ENCODE data around the gene DUSP14.
"Not testable (repeated sequence)": the region's sequence is repeated elsewhere in the genome, so short reads cannot be mapped to it uniquely, and the experiment has no call there.

The DUSP14 gene

GRCh38 chr17:37485938-37486570 lies 3.6 kb upstream of the DUSP14 start:
- DNase-seq: no peak

DNA sequence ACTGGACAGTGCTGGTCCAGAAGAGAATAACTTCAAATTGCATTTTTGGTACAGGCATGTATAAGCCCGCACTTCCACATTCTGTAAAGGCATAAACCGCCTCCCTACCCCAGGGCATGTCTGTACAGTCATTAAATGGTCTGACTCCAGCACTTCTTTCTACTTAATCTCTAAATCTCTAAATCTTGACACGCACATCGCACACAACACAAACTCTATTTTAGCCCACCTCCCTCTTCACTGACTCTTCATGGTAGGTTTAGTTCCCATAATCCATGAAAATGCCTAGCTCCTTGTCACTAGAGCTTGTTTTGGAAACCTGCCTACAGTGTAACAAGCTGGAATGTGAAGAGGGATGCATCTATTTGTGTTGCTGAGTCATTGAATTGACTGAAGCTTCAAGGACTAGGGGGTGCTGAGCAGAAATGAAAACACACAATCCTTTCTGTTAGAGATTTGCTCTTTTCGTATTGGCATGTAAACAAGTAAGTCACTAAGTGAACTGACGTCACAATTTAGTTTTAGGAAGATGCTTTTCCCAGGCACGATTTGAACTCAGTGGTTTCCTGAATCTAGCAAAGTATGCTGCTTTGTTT lies 1.6 kb upstream of the DUSP14 start:
- peak; percentile 8 for DNase-seq

GRCh38 chr17:37488607-37489196 lies 989 bp upstream of the DUSP14 start:
- peak; percentile 73 for DNase-seq

GRCh38 chr17:37490022-37490587 lies 414 bp downstream of the DUSP14 start:
- peak; percentile 62 for DNase-seq

DNA sequence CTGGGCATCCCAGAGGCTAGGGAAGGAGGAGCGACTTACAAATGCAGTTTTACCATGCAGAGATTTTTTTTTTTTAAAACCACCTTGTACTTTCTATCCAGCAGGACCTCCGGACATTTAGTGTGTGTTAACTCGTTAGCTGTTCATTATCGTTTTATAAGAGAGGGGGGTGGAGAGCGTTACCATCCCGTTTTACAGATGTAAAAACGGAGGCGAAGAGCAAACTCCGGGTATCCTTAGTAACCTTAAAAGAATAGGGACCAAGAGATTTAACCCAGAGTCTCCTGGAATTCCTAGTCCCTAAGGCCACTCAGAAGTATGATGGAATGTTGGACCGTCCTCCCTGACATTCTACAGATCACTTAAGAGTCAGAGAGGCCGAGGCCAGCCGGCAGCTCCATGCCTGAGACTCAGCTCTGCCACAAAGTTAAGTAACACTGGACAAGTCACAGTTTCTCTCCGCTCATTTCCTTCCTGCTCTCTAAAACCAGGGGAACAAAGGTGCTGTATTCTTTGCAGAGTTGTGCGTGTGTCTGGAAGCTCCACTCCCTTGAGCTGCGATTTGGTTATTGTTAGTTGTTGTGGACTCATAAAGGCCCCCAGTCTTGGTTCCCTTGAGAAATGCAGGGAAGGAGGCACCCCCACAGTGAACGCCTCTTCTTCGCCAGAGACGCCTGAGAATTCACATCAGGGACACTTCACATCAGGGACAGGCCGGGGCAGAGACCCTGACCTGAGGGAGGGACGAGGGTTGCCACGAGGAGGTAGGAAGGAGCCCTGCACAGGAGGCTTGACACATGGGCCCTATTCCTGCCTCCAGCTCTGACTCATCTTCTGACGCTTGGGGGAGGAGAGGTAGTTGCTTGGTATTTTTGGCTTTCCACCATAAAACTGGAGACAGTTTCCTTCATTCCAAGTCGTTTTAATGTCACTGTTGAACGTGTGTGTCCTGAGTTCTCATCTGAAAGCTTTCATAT lies 1.2 kb downstream of the DUSP14 start:
- peak; percentile 8 for DNase-seq

GRCh38 chr17:37492167-37492566 lies 2.5 kb downstream of the DUSP14 start:
- DNase-seq: no peak

DNA sequence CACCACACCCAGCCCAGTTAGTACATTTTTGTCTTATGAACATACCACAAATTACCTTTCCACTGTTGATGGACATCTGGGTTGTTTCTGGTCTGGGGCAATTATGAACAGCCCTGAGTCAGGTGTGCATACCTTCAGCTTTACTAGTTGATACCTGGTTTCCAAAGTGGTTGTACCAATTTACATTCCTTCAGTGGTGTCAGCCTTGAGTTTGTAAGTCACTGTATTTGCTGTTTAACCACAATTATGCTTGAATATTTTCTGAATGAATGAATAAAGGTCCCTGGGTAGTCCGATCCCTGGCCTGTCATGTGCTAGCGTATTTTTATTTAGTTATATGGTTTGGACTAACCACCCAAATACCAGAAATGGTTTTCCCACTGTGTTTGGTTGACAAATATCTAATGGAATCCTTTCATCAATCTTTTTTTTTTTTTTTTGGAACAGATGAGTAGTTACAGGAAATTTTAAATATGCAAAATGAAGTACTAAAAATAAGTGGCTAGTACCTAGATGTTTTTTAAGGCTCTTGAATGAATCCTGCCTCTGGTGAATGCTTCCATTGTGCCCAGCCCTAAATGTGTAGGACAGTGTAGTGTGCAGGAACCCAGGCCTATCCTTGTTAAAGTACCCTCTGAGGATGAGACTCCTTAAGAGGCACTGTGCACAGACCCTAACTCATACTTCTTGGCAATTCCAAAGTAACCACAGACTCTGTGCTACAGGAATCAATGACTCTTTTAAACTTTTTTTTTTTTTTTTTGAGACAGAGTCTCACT lies 3.7 kb downstream of the DUSP14 start:
- no peak for DNase-seq

- no peak for DNase-seq
These were observed 4.7 kb downstream of the DUSP14 start for GRCh38 chr17:37494401-37494831.

DNA sequence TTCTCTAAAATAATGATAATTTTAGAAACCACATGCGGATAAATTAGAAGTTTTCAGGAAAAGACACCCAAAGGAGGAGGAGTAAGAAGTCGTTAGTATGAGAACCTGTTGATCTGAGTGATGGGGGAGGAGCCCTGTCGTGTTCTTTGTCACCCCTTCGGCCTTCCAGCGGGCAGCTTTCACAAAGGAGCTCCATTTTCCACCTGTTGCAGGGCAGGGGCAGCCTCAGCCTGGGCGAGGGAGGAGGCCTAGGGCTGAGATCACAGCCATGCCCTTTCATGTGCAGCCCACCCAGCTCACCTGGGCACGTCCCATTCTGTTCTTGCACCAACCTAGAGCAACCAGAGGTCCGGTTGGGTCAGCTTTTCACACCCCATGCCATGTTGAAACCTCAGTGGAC lies 5.3 kb downstream of the DUSP14 start:
- DNase-seq: no peak

DNA sequence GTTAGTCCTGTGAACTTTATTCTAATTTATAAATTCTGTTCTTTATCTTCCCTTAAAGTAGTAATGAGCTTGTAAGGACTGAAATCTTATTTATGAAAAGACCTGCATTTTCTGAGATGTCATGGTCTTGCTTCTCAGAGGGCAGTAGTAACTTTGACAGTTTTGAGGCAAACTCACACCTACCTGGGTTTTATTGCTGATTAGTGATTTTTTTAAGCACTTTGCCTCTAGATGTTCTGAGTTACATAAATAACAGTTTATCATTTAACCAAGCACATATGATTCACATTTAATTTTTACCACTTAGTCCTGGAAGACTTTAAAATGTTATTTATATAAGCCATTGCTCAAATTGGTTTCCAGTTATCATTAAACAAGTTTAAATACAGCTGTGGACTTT lies 10.7 kb downstream of the DUSP14 start:
- no peak for DNase-seq

DNA sequence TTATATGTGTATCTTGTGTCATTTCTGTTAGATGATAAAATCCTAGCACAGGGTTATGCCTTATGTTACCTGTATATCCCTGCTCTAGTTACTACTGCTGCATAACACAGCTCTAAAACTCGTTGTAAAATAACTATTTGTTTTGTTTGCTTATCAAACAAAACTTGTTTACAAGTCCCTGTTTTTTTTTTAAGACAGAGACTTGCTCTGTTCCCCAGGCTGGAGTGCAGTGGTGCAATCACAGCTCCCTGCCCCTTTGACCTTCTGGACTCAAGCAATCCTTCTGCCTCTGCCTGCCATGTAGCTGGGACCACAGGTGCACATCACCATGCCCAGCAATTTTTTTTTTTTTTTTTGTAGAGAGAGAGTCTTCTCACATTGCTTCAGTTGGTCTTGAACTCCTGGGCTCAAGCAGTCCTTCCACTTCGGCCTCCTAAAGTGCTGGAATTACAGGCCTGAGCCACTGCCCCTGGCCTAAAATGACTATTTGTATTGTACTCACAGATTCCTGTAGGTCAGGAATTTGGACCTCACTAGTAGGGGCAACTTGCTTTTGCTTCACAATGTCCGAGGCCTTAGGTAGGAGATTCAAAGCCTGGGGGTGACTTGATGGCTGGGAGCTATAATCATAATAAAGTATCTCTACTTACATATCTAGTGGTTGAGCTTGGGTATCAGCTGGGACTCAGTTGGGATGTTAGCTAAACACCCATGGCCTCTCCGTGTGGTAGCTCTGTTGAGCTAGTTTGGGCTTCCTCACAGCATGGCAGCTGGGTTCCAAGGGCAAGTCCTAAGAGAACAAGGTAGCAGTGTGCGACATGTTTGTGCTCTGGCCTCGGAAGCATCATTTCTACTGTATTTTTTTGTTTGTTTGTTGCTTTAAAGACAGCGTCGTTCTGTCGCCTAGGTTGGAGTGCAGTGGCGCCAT lies 12.6 kb downstream of the DUSP14 start:
- DNase-seq: no peak

GRCh38 chr17:37503148-37503547 lies 13.5 kb downstream of the DUSP14 start:
- no peak for DNase-seq

DNA sequence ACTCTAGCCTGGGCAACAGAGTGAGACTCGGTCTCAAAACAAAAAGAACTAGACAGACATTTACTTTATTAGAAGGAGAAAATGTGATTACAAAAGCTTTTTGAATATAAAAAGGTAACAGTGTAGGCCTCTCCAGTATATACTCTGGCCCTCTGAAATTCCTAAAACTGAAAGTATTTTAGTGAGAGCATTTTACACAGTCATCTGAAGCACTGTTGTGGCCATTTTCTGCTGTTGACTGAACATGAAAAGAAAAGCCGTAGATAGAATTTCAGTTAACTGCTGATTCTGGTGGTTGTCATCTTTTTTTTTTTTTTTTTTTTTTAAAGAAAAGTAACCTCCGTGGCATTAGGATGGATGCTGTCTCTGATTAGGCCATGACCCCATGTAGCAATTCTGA lies 15.6 kb downstream of the DUSP14 start:
- DNase-seq: no peak

- no peak for DNase-seq
These were observed 17.0 kb downstream of the DUSP14 start for GRCh38 chr17:37506678-37507077.

- DNase-seq: no peak
These were observed 17.4 kb downstream of the DUSP14 start for GRCh38 chr17:37507111-37507510.

GRCh38 chr17:37510056-37510455 lies 20.4 kb downstream of the DUSP14 start:
- DNase-seq: no peak

GRCh38 chr17:37511642-37512041 lies 22.0 kb downstream of the DUSP14 start:
- DNase-seq: not testable (repeated sequence)

DNA sequence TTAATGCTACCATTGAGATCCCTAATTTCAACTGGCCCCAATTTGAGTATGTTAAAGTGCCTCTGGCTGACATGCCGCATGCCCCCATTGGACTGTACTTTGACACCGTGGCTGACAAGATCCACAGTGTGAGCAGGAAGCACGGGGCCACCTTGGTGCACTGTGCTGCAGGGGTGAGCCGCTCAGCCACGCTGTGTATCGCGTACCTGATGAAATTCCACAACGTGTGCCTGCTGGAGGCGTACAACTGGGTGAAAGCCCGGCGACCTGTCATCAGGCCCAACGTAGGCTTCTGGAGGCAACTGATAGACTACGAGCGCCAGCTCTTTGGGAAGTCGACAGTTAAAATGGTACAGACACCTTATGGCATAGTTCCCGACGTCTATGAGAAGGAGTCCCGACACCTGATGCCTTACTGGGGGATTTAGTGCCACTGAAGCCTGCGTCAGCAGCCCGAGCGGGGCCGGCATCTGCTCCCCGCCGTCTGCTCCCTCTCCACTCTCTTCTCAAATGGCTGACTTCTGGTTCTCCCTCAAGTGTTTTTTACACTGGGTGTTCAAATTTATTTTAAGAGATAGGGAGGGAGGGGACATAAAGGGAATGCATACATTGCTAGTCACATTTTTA lies 22.9 kb downstream of the DUSP14 start:
- no peak for DNase-seq

DNA sequence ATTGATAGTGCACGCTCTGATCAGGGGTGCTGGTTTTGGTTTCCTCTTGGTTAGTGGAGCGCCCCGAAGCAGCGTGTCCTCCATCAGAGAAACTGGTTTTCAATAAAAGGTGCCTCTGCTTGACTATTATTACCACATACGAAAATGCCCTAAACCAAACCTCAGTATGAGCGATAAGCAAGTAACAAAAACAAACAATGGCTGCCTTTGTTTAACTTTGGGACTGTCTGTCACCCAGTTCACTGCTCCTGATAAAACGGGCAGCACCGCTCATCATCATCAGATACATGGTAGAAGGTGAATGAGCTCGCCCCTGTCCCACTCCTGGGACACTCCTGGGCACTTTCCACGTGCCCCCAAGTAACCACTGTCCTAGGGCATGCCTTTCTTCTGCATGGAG lies 24.0 kb downstream of the DUSP14 start:
- no peak for DNase-seq

- no peak for DNase-seq
These were observed 26.5 kb downstream of the DUSP14 start for GRCh38 chr17:37516127-37516571.
